ENCODE data around the gene CHMP3. TPM values are rescaled to one million over a fixed set of nuclear protein-coding genes. Genes with fewer than 3 reads are reported as not detected.

Gene CHMP3
- total and polyA plus RNA-seq, 2 of the 13 experiments (the other 11 are each of a cell fraction or from before 2014, with no cell fraction given): 64.1 to 114 TPM

DNA sequence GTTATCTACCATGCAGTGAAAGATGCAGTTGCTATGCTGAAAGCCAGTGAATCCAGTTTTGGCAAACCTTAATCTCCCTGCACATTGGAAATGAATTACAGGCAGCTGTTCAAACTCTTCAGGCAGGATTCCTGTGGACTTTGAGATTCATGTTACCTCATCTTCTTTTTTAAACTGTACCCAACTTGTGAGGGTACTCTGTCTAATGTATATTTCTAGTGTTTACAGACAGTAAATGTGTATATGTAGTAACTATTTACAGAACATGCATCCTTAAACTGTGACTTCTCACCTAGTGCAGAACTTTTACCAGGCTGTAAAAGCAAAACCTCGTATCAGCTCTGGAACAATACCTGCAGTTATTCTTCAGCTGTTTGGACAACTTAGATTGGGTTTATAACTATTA, 71.2 kb downstream of the CHMP3 start (continued):
- no peak for TF ChIP-seq MTF2 (CRISPR knock-in tag; IDR thresholded peaks at IDR 0.05; ENCODE audit: borderline replicate concordance)
- TF ChIP-seq RBAK (CRISPR knock-in tag; IDR thresholded peaks at IDR 0.05): no peak
- TF ChIP-seq, protein P1, sequence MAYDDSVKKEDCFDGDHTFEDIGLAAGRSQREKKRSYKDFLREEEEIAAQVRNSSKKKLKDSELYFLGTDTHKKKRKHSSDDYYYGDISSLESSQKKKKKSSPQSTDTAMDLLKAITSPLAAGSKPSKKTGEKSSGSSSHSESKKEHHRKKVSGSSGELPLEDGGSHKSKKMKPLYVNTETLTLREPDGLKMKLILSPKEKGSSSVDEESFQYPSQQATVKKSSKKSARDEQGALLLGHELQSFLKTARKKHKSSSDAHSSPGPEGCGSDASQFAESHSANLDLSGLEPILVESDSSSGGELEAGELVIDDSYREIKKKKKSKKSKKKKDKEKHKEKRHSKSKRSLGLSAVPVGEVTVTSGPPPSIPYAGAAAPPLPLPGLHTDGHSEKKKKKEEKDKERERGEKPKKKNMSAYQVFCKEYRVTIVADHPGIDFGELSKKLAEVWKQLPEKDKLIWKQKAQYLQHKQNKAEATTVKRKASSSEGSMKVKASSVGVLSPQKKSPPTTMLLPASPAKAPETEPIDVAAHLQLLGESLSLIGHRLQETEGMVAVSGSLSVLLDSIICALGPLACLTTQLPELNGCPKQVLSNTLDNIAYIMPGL (CRISPR knock-in tag; IDR thresholded peaks at IDR 0.05; ENCODE audit: borderline replicate concordance in 1 of 2, low read depth in 1 of 2): no peak
- TF ChIP-seq ATF7 (IDR thresholded peaks at IDR 0.05): no peak
- TF ChIP-seq ATF7 (CRISPR knock-in tag; IDR thresholded peaks at IDR 0.05): no peak
- no peak for TF ChIP-seq ZSCAN29 (CRISPR knock-in tag; conservative IDR thresholded peaks at IDR 0.05)
- no peak for TF ChIP-seq NR2F2 (IDR thresholded peaks at IDR 0.05; ENCODE audit: borderline replicate concordance, low read depth)
- TF ChIP-seq ZNF430 (CRISPR knock-in tag; IDR thresholded peaks at IDR 0.05): no peak
- no peak for TF ChIP-seq KDM2A (CRISPR knock-in tag; IDR thresholded peaks at IDR 0.05; ENCODE audit: borderline replicate concordance, low read depth)
- no peak for TF ChIP-seq ZNF12 (CRISPR knock-in tag; IDR thresholded peaks at IDR 0.05)
- peak; percentile 88 for TF ChIP-seq ZBTB39 (CRISPR knock-in tag; IDR thresholded peaks at IDR 0.05)
- no peak for TF ChIP-seq NCOA2 (CRISPR knock-in tag; IDR thresholded peaks at IDR 0.05)
- TF ChIP-seq FUBP1 (CRISPR knock-in tag; IDR thresholded peaks at IDR 0.05; ENCODE audit: borderline replicate concordance): no peak
- 0 out of 2 replicates have a peak, but pooled peaks have one; percentile 34 for TF ChIP-seq NFIC (IDR thresholded peaks at IDR 0.05; ENCODE audit: low read length)
- TF ChIP-seq CEBPZ (IDR thresholded peaks at IDR 0.05; ENCODE audit: low read length): no peak
- no peak for TF ChIP-seq RAD51 (IDR thresholded peaks at IDR 0.05; ENCODE audit: borderline replicate concordance)
- TF ChIP-seq PRDM15 (CRISPR knock-in tag; IDR thresholded peaks at IDR 0.05): no peak
- TF ChIP-seq ZNF83 (CRISPR knock-in tag; IDR thresholded peaks at IDR 0.05; ENCODE audit: borderline replicate concordance): no peak

All from HepG2 (cell line).